Vagina (tissue), 2 donors: ENCODE data around the gene UNC93B1.

Experiments used
- POLR2A ChIP-seq, 2 donors: fragments of 450-650 bp; IDR thresholded peaks; one replicate each; pipeline ENCODE4 v1.6.1; 2017; ENCODE audit warnings: antibody characterized with exemption in 2 of 2, mild to moderate bottlenecking in 2 of 2, moderate library complexity in 2 of 2
- POLR2AphosphoS5 ChIP-seq, 2 donors: sonication (generic); formaldehyde crosslinking; IDR thresholded peaks; one replicate each; pipeline ENCODE4 v1.9.0; 2017; ENCODE audit warnings: antibody characterized with exemption in 2 of 2, mild to moderate bottlenecking in 2 of 2, low read depth in 1 of 2; ENCODE audit not compliant: insufficient read depth in 1 of 2

DNA sequence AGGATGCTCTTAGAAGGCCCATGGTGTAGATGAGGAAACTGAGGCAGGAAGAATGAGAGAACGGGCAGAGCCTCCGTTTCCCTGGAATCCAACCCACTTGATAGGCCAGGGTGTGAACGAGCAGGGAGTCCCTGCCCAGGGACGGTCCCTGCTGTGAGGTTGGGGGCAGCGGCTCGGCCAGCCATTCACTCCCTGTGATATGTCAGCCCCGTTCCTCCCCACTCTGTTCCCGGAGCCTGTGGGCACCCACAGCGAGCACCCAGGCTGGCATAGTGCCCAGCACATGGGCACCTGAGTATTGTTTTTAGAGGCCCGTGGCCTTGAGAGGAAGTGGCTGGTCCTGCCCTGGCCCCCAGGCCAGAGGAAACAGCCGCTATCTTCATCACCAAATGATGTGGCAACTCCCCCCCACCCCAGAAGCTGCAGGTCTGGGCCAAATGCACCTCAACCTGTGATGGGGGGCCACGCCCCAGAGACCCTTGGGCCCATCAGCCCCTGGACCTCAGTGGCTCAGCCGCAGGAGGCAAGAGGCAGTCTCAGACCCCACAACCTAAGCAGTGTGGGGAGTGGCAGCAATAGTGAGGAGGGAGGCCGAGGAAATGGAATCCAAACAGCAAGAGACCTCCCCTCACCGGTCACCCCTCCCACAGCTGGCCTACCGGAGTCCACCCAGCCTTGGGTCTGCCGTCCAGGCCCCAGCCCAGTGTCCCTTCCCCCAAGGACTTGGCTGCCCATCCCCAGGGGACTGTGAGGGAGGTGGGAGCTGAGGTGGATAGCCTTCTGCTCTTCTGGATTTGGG, 8.3 kb upstream of the UNC93B1 start:
- no peak for TF ChIP-seq POLR2A (IDR thresholded peaks at IDR 0.05)
- TF ChIP-seq POLR2AphosphoS5 (IDR thresholded peaks at IDR 0.05; ENCODE audit: insufficient read depth in 1 of 2, low read depth in 1 of 2) = no peak
